ENCODE data around the gene KBTBD7. TPM values are rescaled to one million over a fixed set of nuclear protein-coding genes. Genes with fewer than 3 reads are reported as not detected.

Gene KBTBD7
- total and polyA plus RNA-seq, 2 of the 13 experiments (the other 11 are each of a cell fraction or from before 2014, with no cell fraction given): 3.6 to 9.0 TPM

GRCh38 chr13:41200126-41200525 is 5.8 kb upstream of the KBTBD7 start:
- no peak for FAIRE-seq
- Histone ChIP-seq H3K4me1 (ENCODE audit: insufficient read depth, low read length) (peaks cover 8% of the 10 kb centered on the region), H3K4me3 (replicated peaks in 1 of 3; ENCODE audit: insufficient read depth in 1 of 3, low read depth in 2 of 3, low read length in 3 of 3) (no peak overlapping the region), H4K20me1 (ENCODE audit: insufficient read depth, low read length) (no peaks in the 10 kb centered on the region), H3K36me3 (replicated peaks in 1 of 2; ENCODE audit: control insufficient read depth in 1 of 2, insufficient read depth in 2 of 2, low read length in 2 of 2) (no peaks in the 10 kb centered on the region), H3K27me3 (ENCODE audit: control insufficient read depth in 1 of 2, insufficient read depth in 2 of 2, low read length in 2 of 2) (no peaks in the 10 kb centered on the region), H3K79me2 (ENCODE audit: insufficient read depth, low read length) (no peaks in the 10 kb centered on the region), H3K27ac (ENCODE audit: extremely low read length, insufficient read depth, low read length) (no peak overlapping the region), H2AFZ (ENCODE audit: low read length) (no peak overlapping the region), H3K9ac (ENCODE audit: insufficient read depth, low read depth, low read length) (no peak overlapping the region), H3K4me2 (ENCODE audit: low read depth, low read length) (no peak overlapping the region), H3K9me3 (ENCODE audit: low read length) (no peaks in the 10 kb centered on the region)
- no peak for DNase-seq (ENCODE audit: low spot score)
- no peak for TF ChIP-seq U2AF2 (IDR thresholded peaks at IDR 0.05; ENCODE audit: low read depth, low read length)
- TF ChIP-seq, protein P1, sequence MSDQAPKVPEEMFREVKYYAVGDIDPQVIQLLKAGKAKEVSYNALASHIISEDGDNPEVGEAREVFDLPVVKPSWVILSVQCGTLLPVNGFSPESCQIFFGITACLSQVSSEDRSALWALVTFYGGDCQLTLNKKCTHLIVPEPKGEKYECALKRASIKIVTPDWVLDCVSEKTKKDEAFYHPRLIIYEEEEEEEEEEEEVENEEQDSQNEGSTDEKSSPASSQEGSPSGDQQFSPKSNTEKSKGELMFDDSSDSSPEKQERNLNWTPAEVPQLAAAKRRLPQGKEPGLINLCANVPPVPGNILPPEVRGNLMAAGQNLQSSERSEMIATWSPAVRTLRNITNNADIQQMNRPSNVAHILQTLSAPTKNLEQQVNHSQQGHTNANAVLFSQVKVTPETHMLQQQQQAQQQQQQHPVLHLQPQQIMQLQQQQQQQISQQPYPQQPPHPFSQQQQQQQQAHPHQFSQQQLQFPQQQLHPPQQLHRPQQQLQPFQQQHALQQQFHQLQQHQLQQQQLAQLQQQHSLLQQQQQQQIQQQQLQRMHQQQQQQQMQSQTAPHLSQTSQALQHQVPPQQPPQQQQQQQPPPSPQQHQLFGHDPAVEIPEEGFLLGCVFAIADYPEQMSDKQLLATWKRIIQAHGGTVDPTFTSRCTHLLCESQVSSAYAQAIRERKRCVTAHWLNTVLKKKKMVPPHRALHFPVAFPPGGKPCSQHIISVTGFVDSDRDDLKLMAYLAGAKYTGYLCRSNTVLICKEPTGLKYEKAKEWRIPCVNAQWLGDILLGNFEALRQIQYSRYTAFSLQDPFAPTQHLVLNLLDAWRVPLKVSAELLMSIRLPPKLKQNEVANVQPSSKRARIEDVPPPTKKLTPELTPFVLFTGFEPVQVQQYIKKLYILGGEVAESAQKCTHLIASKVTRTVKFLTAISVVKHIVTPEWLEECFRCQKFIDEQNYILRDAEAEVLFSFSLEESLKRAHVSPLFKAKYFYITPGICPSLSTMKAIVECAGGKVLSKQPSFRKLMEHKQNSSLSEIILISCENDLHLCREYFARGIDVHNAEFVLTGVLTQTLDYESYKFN (CRISPR knock-in tag; conservative IDR thresholded peaks at IDR 0.05): no peak
- no peak for TF ChIP-seq ZNF24 (IDR thresholded peaks at IDR 0.05)
- no peak for TF ChIP-seq TOPORS (CRISPR knock-in tag; IDR thresholded peaks at IDR 0.05)
- TF ChIP-seq SAFB2 (CRISPR knock-in tag; IDR thresholded peaks at IDR 0.05; ENCODE audit: borderline replicate concordance, low read depth): no peak
- no peak for TF ChIP-seq ZNF607 (CRISPR knock-in tag; IDR thresholded peaks at IDR 0.05; ENCODE audit: borderline replicate concordance)
- TF ChIP-seq RFX3 (CRISPR knock-in tag; IDR thresholded peaks at IDR 0.05): no peak
- no peak for ATAC-seq
- in situ Hi-C loops (cut with HindIII; ENCODE audit: extremely low pct_ligation_motif_present, low pct_unique_long_range_greater_than_20kb) (no loop called here), intact Hi-C loops (cut with micrococcal nuclease; ENCODE audit: unreplicated experiment) (no loop called here)
- ChIA-PET CTCF (ENCODE audit: low intra/inter-chr PET ratio, low total read pairs) (no interaction called here), POLR2A (no interaction called here)
- BruUV-seq (replicated peaks): no TSS peak
- WGBS (ENCODE audit: low lambda C conversion rate): 48% methylated on average over 4 of the region's 4 CpGs
